ENCODE results near the gene ACTR1A. TPM values are rescaled to one million over a fixed set of nuclear protein-coding genes. Genes with fewer than 3 reads are reported as not detected.

ACTR1A gene
- total and polyA plus RNA-seq, 9 of the 15 experiments (the other 6 are each of a cell fraction or from before 2014, with no cell fraction given) = 36.3 to 77.2 (median 49.6) TPM

GRCh38 chr10:102491136-102491535 lies 11.4 kb downstream of the ACTR1A start (continued):
- no peak for TF ChIP-seq AFF1 (IDR thresholded peaks at IDR 0.05; ENCODE audit: low read depth in 1 of 2, partially characterized antibody in 2 of 2)

- H4K20me1 ChIP-seq (replicated peaks; ENCODE audit: control insufficient read depth, insufficient read depth, low read length) = no peaks in the 10 kb centered on the region
- 86% methylated on average over 11 of the region's 18 CpGs for WGBS (ENCODE audit: insufficient coverage, low coverage, missing lambda C conversion rate)
- H2AFZ ChIP-seq (ENCODE audit: low read depth, low read length) = no peak overlapping the region
- POLR2A ChIA-PET = interaction anchor here (0.8 to 2.2 kb wide), 3 partner anchors 9 to 15 kb away, joined by 3 to 6 read pairs (median 5); no protein-coding TSS in a partner anchor
- no TSS peak for BruUV-seq (replicated peaks)
- no peak for DNase-seq (ENCODE audit: extremely low read depth in 1 of 4, low spot score in 3 of 4)
- no peak for ATAC-seq
- H3K4me3 ChIP-seq = no peak overlapping the region
- H3K36me3 ChIP-seq (ENCODE audit: control insufficient read depth, insufficient read depth, low read length) = peaks cover 88% of the 10 kb centered on the region; the same call in 2 of the 3 replicates
- H3K4me1 ChIP-seq (replicated peaks in 1 of 2; ENCODE audit: control insufficient read depth in 2 of 2, insufficient read depth in 2 of 2, low read length in 2 of 2) = no peaks in the 10 kb centered on the region
- no peak overlapping the region for H3K9ac ChIP-seq (ENCODE audit: insufficient read depth in 1 of 2, low read depth in 2 of 2, low read length in 2 of 2)
- H3K4me2 ChIP-seq (ENCODE audit: insufficient read depth, low read length) = no peak overlapping the region
- CTCF ChIA-PET (ENCODE audit: low intra/inter-chr PET ratio) = no interaction called here
- intact Hi-C loops (cut with micrococcal nuclease) (no loop called here), in situ Hi-C loops (cut with MboI) (no loop called here)
- H3K9me1 ChIP-seq (ENCODE audit: control insufficient read depth, insufficient read depth, low read length) = no peaks in the 10 kb centered on the region
- no peak overlapping the region for H3K27ac ChIP-seq (ENCODE audit: extremely low read depth, low read depth, low read length)
- H3K27me3 ChIP-seq (ENCODE audit: control insufficient read depth in 2 of 2, insufficient read depth in 2 of 2, low read length in 2 of 2) = no peaks in the 10 kb centered on the region
- FAIRE-seq = no peak
- H3K9me3 ChIP-seq (replicated peaks; ENCODE audit: control insufficient read depth, insufficient read depth, low read depth, low read length) = no peaks in the 10 kb centered on the region
- H3K79me2 ChIP-seq (ENCODE audit: control insufficient read depth, insufficient read depth, low read length) = no peaks in the 10 kb centered on the region
- no peak for TF ChIP-seq ZNF408 (CRISPR knock-in tag; IDR thresholded peaks at IDR 0.05; ENCODE audit: low read depth)
- TF ChIP-seq, protein P1, sequence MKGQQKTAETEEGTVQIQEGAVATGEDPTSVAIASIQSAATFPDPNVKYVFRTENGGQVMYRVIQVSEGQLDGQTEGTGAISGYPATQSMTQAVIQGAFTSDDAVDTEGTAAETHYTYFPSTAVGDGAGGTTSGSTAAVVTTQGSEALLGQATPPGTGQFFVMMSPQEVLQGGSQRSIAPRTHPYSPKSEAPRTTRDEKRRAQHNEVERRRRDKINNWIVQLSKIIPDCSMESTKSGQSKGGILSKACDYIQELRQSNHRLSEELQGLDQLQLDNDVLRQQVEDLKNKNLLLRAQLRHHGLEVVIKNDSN (CRISPR knock-in tag; IDR thresholded peaks at IDR 0.05) = no peak
- TF ChIP-seq, protein P2, sequence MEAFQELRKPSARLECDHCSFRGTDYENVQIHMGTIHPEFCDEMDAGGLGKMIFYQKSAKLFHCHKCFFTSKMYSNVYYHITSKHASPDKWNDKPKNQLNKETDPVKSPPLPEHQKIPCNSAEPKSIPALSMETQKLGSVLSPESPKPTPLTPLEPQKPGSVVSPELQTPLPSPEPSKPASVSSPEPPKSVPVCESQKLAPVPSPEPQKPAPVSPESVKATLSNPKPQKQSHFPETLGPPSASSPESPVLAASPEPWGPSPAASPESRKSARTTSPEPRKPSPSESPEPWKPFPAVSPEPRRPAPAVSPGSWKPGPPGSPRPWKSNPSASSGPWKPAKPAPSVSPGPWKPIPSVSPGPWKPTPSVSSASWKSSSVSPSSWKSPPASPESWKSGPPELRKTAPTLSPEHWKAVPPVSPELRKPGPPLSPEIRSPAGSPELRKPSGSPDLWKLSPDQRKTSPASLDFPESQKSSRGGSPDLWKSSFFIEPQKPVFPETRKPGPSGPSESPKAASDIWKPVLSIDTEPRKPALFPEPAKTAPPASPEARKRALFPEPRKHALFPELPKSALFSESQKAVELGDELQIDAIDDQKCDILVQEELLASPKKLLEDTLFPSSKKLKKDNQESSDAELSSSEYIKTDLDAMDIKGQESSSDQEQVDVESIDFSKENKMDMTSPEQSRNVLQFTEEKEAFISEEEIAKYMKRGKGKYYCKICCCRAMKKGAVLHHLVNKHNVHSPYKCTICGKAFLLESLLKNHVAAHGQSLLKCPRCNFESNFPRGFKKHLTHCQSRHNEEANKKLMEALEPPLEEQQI (IDR thresholded peaks at IDR 0.05) = no peak
- no peak for TF ChIP-seq ZNF75A (CRISPR knock-in tag; IDR thresholded peaks at IDR 0.05)
- TF ChIP-seq, protein P3, sequence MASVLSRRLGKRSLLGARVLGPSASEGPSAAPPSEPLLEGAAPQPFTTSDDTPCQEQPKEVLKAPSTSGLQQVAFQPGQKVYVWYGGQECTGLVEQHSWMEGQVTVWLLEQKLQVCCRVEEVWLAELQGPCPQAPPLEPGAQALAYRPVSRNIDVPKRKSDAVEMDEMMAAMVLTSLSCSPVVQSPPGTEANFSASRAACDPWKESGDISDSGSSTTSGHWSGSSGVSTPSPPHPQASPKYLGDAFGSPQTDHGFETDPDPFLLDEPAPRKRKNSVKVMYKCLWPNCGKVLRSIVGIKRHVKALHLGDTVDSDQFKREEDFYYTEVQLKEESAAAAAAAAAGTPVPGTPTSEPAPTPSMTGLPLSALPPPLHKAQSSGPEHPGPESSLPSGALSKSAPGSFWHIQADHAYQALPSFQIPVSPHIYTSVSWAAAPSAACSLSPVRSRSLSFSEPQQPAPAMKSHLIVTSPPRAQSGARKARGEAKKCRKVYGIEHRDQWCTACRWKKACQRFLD (CRISPR knock-in tag; IDR thresholded peaks at IDR 0.05) = no peak
Observed at GRCh38 chr10:102485093-102485784, 17.3 kb downstream of the ACTR1A start.
